Muscle of arm (tissue), 12 donors: ENCODE measurements around the gene KRT6B. TPM values are rescaled to one million over a fixed set of nuclear protein-coding genes. Genes with fewer than 3 reads are reported as not detected.
A peak's percentile ranks its signal among the peaks of the same experiment; 100 is the strongest.

ENCODE experiments used
- DNase-seq: peaks from one replicate; pipeline ENCODE4 v3.0.0-alpha.2; 2013
- polyA plus RNA-seq, 12 donors: library from polyadenylated mRNA; unstranded; fragments of 120-200 nt; gene quantifications; one replicate each; pipeline ENCODE4 v1.2.1, GENCODE V29; 2013; ENCODE audit not compliant: insufficient read length in 12 of 12

KRT6B gene
- polyA plus RNA-seq, 12 donors, result 0.82 to 1.1 TPM; not detected in 10

DNA sequence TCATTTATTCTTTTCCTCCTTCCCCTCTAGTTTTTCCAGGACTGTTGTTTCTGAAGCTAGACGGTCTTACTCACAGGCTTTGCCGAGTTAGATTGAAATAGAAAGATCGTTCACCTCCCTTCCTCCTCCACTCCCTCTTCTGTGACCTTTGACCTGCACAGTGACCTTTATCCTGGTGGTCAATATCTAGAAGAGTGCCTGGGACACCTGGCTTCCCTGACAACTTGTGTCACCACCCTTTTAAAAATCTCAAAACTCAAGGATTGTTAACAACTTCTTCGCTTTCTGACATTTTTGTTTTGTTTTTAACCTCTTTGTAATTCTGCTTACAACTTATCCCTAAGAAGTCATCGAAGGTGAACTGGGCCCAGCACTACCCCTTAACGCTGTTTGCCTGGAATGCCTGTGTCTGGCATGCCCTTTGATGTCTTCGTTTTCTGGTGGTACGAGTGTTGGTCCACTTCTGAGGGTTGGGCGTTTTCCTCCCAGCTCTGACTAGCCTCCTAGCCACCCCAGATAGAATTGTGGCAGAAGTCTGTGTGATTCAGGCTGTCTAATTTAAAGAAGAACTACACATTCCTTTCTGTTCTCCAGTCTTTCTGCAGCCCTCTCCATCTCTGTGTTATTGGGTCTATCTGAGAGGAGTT is 15.0 kb downstream of the KRT6B start:
- DNase-seq, result no peak

DNA sequence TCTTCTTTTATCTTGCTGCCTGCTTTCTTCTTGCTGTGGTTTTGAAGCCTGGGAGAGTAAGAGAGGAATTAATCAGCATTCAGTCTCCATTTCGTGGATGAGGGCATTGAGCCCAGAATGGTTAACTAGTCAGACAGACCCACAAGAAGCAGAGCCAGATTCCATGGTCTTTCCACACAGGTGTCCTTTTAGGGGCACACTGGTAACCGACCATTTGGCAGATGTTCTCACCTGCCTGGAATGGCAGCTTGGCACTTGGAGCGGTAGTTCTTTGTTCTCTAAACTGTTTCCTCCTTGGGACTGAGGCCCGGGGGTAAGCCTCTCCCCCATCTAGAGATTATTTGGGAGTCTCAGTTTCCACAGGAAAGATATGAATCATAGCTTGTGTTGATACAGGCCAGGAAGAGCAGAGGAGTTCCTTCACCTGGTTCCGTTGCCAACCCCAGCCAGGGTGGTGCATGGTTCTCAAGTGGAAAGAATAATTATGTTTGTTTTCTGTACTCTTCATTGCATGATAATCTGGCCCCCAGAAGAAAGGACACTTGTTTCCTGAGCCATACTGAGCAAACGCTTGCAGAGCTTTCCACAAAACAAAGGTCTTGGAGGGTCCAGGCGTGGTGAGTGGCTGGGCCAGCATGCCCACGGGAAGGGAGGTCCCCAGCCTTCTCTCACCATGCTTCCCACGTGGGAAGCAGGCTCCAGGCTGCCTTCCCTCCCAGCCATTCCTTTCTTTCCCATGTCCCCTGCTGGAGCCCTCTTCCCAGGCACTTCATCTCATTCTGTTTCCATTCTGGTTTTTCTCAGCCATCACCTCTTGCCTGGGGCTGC is 15.7 kb downstream of the KRT6B start:
- DNase-seq, result no peak

DNA sequence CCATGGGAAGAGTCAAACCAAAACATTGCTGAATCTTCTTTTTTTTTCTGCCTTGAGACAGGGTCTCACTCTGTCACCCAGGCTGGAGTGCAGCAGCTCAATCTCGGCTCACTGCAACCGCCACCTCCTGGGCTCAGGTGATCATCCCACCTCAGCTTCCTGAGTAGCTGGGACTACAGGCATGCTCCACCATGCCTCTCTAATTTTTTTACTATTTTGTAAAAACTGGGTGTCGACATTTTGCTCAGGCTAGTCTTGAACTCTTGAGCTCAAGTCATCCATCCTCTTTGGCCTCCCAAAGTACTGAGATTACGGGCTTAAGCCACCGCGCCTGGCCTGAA is 16.3 kb downstream of the KRT6B start:
- DNase-seq, result no peak

DNA sequence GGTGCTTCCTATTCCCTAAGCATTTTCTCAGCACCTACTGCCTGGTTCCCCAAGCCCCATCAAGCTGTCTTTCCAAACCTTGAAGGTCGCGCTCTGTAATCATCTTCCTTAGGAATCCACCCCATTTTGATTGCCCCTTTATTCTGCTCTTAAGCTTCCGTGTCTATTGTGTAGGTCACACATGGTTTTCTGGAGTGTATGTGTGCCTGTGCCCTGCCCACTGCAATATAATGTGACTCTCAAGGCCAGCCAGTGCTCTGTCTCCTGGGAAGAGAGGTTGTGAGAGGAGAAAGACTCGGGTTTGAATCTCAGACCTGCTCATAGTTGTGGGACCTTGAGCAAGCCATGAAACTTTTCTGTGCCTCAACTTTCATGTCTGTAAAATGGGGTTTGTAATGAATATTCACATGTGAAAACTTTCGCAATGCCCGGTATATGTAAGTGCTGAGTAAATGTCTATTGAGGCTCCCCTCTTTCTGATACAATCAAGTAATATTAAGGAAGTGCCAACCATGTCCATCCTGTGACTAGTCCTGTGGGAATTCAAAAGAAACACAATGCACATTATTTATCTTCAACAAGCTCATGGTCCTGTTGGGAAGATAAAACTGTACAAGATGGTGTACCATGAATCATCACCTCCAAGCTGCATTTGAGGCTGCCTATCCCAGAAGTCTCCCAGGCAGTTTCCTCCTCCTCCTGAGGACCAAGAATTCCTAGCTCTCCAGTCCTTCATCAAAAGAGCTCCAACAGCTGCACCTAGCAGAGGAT is 17.0 kb downstream of the KRT6B start:
- no peak for DNase-seq

DNA sequence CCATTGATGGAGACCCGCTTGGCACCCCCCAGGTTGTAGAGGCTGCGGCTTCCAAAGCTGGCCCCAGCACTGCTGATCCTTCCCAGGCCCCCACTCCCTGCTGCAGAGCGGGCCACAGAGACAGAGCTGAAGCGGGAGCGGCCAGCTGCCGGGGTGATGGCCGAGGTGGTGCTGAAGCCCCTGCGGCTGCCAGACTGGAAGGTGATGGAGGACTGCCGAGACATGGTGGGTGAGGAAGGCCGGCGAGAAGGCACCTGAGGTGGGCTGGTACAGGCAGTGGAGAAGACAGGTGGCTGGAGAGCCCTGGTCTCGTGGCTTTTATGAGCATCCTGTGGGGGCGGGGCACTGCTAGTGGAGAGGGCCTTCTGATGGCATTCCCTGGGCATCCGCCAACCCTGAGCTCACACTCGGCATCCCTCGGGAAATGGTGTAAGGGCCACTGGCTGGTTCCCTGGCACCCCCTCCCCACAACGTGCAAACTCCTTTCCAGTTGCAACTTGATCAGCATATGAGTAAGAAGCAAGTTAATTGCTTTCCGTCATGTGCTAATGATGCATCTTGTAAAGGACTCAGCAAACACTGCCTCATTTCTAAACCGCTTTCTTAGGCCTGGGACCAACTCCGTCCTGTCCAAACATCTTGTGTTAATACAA is 17.7 kb downstream of the KRT6B start, which contains the start of gene KRT75:
TSS of gene KRT75 (minus strand) at position 291 of the 653 bp plus-strand sequence. CDS start at position 224, 67 bp downstream.
- DNase-seq, result no peak

DNA sequence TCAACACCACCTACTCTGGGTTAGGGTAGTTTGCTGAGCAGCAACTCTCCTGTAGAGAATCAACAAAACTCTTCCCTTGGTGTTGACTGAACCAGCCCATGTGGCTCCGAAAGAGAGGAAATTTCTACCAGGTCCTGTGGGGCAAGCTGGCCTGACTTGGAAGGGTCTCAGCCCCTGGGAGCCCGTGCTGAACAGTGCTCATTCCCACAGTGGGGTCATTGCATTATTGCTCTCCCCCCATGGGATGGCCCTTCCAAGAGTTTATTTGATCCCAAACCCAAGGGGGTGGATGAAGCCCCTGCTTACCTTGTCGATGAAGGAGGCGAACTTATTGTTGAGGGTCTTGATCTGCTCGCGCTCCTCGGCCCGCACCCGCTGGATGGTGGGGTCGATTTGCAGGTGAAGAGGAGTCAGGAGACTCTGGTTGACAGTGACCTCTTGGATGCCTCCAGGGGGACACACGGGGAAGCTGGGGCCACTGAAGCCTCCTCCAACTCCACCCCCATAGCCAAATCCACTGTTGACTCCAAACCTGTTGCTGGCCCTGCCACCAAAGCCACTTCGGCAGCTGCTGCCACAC is 18.4 kb downstream of the KRT6B start:
- DNase-seq, result no peak

DNA sequence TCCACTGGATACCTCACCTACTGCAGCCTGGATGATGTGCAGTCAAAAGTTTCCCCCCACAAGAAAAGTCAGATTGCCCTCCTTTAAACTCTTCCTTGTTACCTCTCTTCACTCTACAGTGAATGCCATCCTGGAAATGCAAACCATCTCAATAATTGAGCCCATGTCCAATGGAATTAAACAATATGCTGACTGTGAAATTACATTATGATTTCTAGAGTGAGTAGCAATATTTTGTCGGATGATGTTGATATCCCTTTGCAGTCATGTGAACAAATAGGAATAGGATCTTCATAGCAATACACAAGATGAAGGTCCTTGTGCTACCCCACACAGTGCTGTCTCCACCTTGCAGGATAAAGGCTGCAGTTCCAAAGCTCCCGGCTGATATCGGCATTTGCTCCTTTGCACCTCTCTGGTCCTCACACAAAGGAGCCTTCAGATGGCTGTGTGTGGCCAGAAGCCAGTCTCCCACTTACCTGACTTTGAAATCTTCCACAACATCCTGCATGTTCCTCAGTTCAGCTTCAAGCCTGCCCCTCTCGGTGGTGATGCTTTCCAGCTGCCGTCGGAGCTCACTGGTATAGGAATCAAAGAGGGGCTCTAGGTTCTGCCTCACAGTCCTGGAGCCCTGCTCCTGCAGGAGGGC is 19.3 kb downstream of the KRT6B start:
- no peak for DNase-seq

DNA sequence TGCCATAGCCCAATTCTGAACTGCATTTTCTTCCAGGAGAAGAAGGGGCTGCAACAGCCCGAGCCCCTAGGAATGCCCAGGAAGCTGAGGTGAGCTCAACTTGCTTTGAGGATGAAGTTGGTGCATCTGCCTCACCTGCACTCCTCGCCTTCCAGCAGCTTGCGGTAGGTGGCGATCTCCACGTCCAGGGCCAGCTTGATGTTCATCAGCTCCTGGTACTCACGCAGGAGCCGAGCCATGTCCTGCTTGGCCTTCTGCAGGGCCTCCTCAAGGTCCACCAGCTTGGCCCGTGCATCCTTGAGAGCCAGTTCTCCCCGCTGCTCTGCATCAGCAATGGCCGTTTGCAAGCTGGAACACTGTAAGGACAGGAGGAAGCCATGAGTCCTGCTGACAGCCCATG is 23.8 kb downstream of the KRT6B start:
- no peak for DNase-seq

DNA sequence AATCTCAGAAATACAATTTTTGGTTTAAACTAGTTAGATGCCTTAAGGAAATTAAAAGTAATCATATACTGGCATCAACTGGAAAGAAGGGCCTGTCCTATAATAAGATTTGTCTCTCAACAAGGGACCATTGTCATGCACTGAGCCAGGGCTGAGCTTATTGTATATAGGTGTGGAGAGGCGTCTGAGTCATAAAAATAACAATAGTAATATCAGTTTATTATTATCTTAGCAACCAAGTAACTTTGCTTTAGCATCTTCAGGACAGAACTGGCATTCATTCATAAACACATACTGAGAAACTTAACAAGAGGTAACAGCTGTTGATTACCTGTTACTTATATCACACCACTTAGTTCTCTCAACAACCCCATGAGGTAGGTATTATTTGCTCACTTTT is 24.9 kb downstream of the KRT6B start:
- DNase-seq, result no peak

DNA sequence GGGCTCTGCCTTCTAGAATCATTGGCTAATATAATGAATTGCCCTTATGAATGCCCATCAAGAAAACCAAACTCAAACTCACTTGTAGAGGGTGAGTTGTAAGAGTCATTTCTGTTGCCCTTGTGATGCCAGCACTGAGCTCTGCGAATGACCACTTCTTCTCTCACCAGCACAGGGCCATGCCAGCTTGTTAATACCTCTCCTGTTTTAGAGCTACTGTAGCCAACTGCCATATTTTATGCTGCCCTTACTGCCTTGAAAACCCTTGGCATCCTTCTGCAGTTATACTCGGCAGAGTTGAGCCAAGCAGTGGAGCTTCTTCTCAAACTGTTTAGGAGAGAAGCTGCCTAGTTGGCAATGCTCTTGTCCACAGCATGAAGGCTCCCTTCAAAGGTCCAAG is 25.9 kb downstream of the KRT6B start:
- DNase-seq, result no peak

DNA sequence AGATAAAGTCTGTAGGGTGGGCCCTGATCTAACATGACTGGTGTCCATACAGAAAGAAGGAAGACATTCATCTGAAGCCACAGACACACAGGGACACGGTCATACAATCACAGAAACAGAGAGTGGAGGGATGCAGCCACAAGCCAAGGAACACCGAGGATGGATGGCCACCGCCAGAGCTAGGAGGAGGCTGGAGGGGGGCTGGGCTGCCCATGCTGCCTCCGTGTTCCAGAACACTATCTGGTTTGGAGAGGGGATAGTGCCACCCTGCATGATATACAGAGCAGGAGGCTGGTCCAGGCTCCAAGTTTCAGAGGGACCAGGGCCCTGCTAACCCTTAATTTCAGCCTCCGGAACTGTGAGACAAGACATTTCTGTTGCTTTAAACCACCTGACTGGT is 26.5 kb downstream of the KRT6B start:
- DNase-seq, result no peak

DNA sequence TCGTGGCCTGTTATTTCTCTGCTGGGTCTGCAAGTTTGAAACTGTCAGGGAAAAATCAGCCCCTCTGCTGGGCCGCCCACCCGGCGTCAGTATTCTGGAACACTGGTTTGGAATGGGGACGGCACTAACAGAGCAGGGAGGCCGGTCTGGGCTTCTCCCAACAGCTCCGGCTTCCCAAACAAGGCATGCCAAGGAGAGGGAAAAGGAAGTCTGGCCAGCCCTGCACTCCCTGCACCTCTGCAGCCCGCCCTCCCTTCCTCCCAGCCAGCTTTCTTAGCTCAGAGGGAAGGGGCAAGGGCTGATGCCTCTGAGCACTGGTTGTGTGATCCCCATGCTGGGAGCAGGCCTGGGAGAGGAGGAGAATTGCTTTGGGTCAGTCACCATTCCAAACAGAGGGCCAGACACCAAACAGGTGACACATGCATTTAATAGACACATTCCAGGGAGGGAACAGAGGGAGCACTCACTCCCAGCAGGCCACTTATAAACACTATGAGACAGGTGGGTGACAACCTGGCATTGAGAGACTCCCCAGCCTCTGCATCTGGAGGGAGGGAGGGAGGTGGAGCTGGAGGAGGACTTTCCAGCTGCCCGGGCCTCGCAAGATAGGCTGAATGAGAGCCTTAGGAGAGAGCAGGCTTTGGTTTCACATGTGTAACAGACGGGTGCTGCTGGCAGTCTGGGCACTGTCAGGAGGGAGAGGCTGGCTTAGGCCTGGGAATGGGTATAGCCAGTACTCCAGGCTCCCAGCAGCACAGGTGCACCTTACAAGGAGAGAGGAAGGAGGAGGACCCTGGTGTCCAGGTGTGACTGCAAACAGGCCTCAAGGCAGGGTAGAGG is 28.1 kb downstream of the KRT6B start:
- no peak for DNase-seq

DNA sequence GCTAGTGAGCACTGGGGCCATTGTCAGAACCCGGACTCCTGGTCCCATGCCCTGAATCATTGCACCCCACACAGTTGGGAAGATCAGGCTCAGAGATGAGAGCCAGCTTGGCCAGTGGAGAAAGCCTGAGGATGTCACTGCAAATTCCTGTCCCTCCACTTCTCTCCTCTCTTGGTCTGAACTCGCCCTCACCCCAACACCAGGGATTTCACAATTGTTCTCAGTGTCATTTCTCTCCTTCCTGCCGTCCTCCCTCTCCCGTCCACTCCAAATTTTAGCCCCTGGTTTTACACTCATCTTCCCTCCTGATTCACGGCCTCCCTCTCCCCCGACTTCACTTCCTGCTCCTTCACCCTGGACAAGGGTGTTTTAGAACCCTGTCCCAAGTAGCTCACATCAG is 28.9 kb downstream of the KRT6B start:
- no peak for DNase-seq

DNA sequence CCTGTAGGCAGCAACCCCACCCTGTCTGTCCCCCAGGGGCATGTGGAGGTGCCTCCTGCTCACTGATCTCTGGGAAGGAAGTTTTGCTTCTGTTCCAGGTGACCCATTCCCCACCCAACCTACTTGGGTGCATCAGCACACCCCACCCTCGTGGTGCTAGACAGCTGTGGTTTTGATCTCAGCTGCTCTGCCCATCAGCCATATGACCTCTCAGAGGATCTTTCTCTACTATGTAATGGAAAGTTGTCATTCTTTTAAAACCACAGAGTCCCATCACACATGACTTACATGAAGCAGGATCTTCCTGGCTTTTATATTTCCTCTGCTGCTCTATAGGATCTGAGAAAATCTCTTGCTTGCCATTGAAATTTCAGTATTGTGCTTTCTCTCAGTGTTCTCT is 32.3 kb downstream of the KRT6B start:
- DNase-seq, result no peak

DNA sequence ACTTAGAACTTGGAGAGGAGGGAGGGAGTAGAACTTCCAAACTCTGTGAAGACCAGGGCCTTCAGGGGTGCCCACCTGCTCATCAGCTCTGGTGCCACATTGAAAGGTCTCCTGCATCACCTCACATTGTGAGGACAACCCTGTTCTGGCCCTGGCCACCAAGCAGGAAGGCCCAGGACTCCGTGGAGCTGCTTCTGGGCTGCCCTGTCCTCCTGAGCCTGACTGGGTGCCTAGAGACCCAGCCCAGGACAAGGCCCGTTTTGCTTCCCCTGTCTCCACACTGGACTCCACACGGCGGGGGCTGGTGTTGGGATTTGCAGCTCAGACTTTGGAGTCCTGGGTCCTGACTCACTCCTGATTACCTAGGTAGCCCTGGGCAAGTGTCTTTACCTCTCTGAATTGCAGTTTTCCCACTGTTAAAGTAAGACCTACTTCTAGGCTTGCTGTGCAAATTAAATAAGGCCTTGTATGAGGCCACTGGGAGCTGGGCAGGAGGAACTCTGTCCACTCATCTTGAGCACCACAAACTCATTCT is 33.3 kb downstream of the KRT6B start:
- DNase-seq, result no peak

DNA sequence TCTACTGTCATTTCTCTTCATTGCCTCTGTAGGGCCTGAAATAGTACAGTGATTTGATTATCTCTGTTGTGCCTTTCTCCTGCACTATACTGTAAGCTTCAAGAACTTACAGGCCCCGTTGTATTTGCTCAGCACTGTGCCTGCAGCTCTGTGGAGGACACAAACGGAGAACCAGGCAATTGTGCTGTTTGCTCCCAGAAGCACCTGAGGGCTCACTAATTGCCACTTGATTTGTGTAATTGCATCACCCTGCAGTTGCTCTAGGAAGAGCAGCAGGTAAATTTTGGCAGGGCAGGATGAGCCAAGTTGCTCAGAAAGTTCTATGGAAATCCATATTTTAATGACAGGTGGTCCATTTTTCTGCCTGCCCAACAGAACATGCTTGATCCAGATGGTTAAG is 34.2 kb downstream of the KRT6B start:
- DNase-seq, result no peak

DNA sequence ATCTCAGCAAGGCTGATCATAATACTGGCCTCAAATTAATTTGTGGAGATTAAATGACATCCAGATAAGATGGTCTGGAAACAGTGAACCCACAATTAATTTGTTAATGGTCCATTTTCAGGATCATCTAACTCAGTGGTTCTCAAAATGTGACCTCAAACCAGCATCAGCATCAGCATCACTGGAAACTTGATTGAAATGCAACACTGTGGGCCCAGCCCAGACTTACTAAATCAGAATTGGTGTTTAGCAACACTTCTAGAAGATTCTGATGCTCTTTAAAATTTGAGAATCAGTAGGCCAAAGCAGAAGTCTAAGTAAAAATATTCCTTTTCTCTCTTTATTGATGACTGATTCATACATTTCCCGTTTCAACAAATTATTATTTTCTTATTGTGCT is 35.2 kb downstream of the KRT6B start:
- DNase-seq, result no peak

DNA sequence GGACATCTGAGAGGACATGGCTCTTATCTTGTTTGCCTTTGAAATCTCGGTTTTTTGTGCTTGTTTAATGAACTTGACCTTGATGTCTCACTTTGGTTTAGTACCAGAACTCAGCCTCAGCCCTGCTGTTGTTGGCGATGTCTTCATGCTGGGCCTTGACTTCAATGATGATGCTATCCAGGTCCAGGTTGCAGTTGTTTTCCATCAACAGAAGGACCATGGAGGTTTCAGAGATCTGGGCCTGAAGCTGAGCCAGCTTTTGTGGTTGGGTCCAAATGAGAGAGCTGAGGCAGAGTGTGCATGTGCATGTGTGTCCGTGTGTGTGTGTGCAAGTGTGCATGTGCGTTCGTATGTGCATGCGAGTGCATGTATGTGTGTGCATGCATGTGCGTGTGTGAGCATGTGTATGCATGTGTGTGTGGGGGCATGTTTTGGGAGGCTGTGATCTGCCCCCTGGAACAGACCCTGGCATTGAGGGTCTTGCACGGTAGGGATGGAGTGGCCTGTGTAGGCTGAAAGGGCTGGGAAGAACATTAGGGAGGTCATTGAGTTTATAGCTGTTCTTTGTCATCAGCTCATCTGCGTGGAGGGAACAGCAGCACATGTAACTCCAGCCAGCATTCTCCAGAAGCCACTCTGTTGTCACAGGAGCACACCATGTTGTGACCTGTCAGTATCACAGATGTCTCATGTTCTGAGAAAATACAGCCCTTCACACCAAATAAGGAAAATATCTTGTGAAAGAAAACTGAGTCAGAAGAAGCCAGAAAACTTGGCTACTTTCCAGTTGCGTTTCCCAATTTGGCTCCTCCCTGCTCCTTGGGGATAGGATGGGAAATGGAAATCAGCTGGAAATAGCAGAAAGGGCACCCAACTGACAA is 35.8 kb downstream of the KRT6B start:
- peak; percentile 25 for DNase-seq

DNA sequence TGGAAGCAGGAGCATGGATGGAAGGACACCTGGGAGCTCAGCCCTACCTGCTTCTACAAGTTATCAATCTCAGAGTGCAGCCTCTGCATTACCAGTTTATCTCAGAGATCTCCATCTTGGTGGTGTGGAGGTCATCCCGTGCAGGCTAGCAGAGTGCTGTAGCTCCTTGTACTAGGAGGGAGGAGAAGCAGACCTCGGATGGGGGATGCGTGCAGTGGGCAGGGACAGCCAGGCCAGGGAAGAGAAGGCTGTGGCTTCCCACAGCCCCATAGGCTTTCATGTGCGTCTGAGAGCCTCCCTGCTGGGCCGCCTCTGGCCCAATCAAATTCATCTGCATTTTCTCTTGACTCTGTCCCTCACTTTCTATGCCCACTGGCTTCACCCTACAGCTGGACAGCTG is 37.0 kb downstream of the KRT6B start:
- DNase-seq, result no peak
